ENCODE measurements around the gene R3HCC1L. TPM values are rescaled to one million over a fixed set of nuclear protein-coding genes. Genes with fewer than 3 reads are reported as not detected.

The R3HCC1L gene
- total RNA-seq, 1 experiment from 2014 or later = 15.9 TPM

- ATAC-seq (no peak), DNase-seq (ENCODE audit: low read depth, low spot score) (no peak)
- POLR2A ChIA-PET = no interaction called here
- BruUV-seq (replicated peaks) = no TSS peak
- Histone ChIP-seq H3K27me3 (ENCODE audit: control insufficient read depth, insufficient read depth, low read length) (peaks cover 9% of the 10 kb centered on the region; the same call in 1 of the 2 replicates), H3K27ac (ENCODE audit: low read length) (no peak overlapping the region), H3K4me3 (ENCODE audit: low read depth in 2 of 2, low read length in 2 of 2) (no peak overlapping the region), H3K4me1 (ENCODE audit: control insufficient read depth, insufficient read depth, low read length) (no peaks in the 10 kb centered on the region), H3K36me3 (ENCODE audit: control insufficient read depth, insufficient read depth, low read length) (no peaks in the 10 kb centered on the region), H3K9me3 (ENCODE audit: control insufficient read depth, insufficient read depth, low read depth, low read length) (no peaks in the 10 kb centered on the region)
- TF ChIP-seq SIN3A (IDR thresholded peaks at IDR 0.05; ENCODE audit: borderline replicate concordance, insufficient read depth, low read depth, low read length) (no peak), CTCF (IDR thresholded peaks at IDR 0.05) (no peak), TCF7L2 (IDR thresholded peaks at IDR 0.05; ENCODE audit: low read depth, low read length) (no peak), REST (IDR thresholded peaks at IDR 0.05; ENCODE audit: insufficient read depth in 1 of 2, low read depth in 2 of 2, low read length in 1 of 2) (no peak), POLR2AphosphoS5 (IDR thresholded peaks at IDR 0.05; ENCODE audit: low read depth, low read length) (no peak)
- in situ Hi-C loops (cut with HindIII; ENCODE audit: low pct_unique_long_range_greater_than_20kb, low sequenced_read_pairs) = no loop called here
- intact Hi-C loops (cut with micrococcal nuclease; ENCODE audit: unreplicated experiment) = no loop called here
- CTCF ChIA-PET = interaction anchor here (1.4 kb wide), 1 partner anchor 22 kb away, joined by 6 read pairs; no protein-coding TSS in a partner anchor
These were observed 152.9 kb downstream of the R3HCC1L start for GRCh38 chr10:98287321-98287720.

GRCh38 chr10:98289802-98290209 is 155.3 kb downstream of the R3HCC1L start:
- H3K9me3 ChIP-seq (ENCODE audit: control insufficient read depth, insufficient read depth, low read depth, low read length) = no peaks in the 10 kb centered on the region
- H3K36me3 ChIP-seq (ENCODE audit: control insufficient read depth, insufficient read depth, low read length) = no peaks in the 10 kb centered on the region
- ATAC-seq = no peak
- no peak for DNase-seq (ENCODE audit: low read depth, low spot score)
- in situ Hi-C loops (cut with HindIII; ENCODE audit: low pct_unique_long_range_greater_than_20kb, low sequenced_read_pairs) = no loop called here
- H3K4me3 ChIP-seq (ENCODE audit: low read depth in 2 of 2, low read length in 2 of 2) = no peak overlapping the region
- H3K27ac ChIP-seq (ENCODE audit: low read length) = no peak overlapping the region
- intact Hi-C loops (cut with micrococcal nuclease; ENCODE audit: unreplicated experiment) = no loop called here
- POLR2A ChIA-PET = no interaction called here
- CTCF ChIA-PET = no interaction called here
- BruUV-seq (replicated peaks) = no TSS peak
- no peaks in the 10 kb centered on the region for H3K4me1 ChIP-seq (ENCODE audit: control insufficient read depth, insufficient read depth, low read length)
- TF ChIP-seq REST (IDR thresholded peaks at IDR 0.05; ENCODE audit: insufficient read depth in 1 of 2, low read depth in 2 of 2, low read length in 1 of 2) = no peak
- no peak for TF ChIP-seq POLR2AphosphoS5 (IDR thresholded peaks at IDR 0.05; ENCODE audit: low read depth, low read length)
- no peak for TF ChIP-seq TCF7L2 (IDR thresholded peaks at IDR 0.05; ENCODE audit: low read depth, low read length)
- no peak for TF ChIP-seq CTCF (IDR thresholded peaks at IDR 0.05)
- no peak for TF ChIP-seq SIN3A (IDR thresholded peaks at IDR 0.05; ENCODE audit: borderline replicate concordance, insufficient read depth, low read depth, low read length)
- no peaks in the 10 kb centered on the region; the same call in 1 of the 2 replicates for H3K27me3 ChIP-seq (ENCODE audit: control insufficient read depth, insufficient read depth, low read length)

Measured in Panc1 (cell line).